Activated naive CD8-positive, alpha-beta T cell (primary cell): Measurements from ENCODE around the gene GNA15.
"Not testable (repeated sequence)": the region's sequence is repeated elsewhere in the genome, so short reads cannot be mapped to it uniquely, and the experiment has no call there.

ENCODE experiments used
- H3K27ac Mint-ChIP-seq: one replicate; pipeline ENCODE4 v1.8.0; 2021; ENCODE audit warnings: mixed read lengths
- H3K27me3 Mint-ChIP-seq: one replicate; pipeline ENCODE4 v1.8.0; 2021; ENCODE audit warnings: mixed read lengths
- H3K36me3 Mint-ChIP-seq: one replicate; pipeline ENCODE4 v1.8.0; 2021; ENCODE audit warnings: mixed read lengths
- H3K4me1 Mint-ChIP-seq: one replicate; pipeline ENCODE4 v1.8.0; 2021; ENCODE audit warnings: low read depth, mixed read lengths
- H3K4me3 Mint-ChIP-seq: one replicate; pipeline ENCODE4 v1.8.0; 2021; ENCODE audit warnings: mild to moderate bottlenecking, mixed read lengths
- H3K9me3 Mint-ChIP-seq: one replicate; pipeline ENCODE4 v1.8.0; 2021; ENCODE audit warnings: low read depth, mixed read lengths

Gene GNA15

GRCh38 chr19:3146677-3147100 is 10.9 kb downstream of the GNA15 start:
- Mint-ChIP-seq H3K4me1 (peaks cover 10% of the 10 kb centered on the region), H3K27ac (no peak overlapping the region), H3K4me3 (no peak overlapping the region), H3K36me3 (no peaks in the 10 kb centered on the region), H3K27me3 (no peaks in the 10 kb centered on the region), H3K9me3 (no peaks in the 10 kb centered on the region)

- Mint-ChIP-seq H3K27me3 (no peaks in the 10 kb centered on the region), H3K4me3 (no peak overlapping the region), H3K27ac (no peak overlapping the region), H3K4me1 (peaks cover 2% of the 10 kb centered on the region), H3K9me3 (no peaks in the 10 kb centered on the region), H3K36me3 (no peaks in the 10 kb centered on the region)
Observed at GRCh38 chr19:3148503-3148902, 12.7 kb downstream of the GNA15 start.

GRCh38 chr19:3149089-3149488 is 13.3 kb downstream of the GNA15 start:
- H3K4me1 Mint-ChIP-seq: peaks cover 2% of the 10 kb centered on the region
- H3K36me3 Mint-ChIP-seq: no peaks in the 10 kb centered on the region
- no peaks in the 10 kb centered on the region for H3K9me3 Mint-ChIP-seq
- H3K4me3 Mint-ChIP-seq: no peak overlapping the region
- H3K27me3 Mint-ChIP-seq: no peaks in the 10 kb centered on the region
- H3K27ac Mint-ChIP-seq: no peak overlapping the region

GRCh38 chr19:3149526-3150505 is 14.0 kb downstream of the GNA15 start:
- H3K4me1 Mint-ChIP-seq: peaks cover 2% of the 10 kb centered on the region
- no peaks in the 10 kb centered on the region for H3K9me3 Mint-ChIP-seq
- H3K27ac Mint-ChIP-seq: no peak overlapping the region
- no peaks in the 10 kb centered on the region for H3K27me3 Mint-ChIP-seq
- no peak overlapping the region for H3K4me3 Mint-ChIP-seq
- no peaks in the 10 kb centered on the region for H3K36me3 Mint-ChIP-seq

GRCh38 chr19:3150739-3151329 is 15.0 kb downstream of the GNA15 start:
- peaks cover 2% of the 10 kb centered on the region for H3K4me1 Mint-ChIP-seq
- no peaks in the 10 kb centered on the region for H3K27me3 Mint-ChIP-seq
- no peak overlapping the region for H3K4me3 Mint-ChIP-seq
- H3K9me3 Mint-ChIP-seq: no peaks in the 10 kb centered on the region
- H3K36me3 Mint-ChIP-seq: no peaks in the 10 kb centered on the region
- no peak overlapping the region for H3K27ac Mint-ChIP-seq

- Mint-ChIP-seq H3K27ac (no peak overlapping the region), H3K4me1 (no peaks in the 10 kb centered on the region), H3K36me3 (no peaks in the 10 kb centered on the region), H3K4me3 (no peak overlapping the region), H3K27me3 (no peaks in the 10 kb centered on the region), H3K9me3 (no peaks in the 10 kb centered on the region)
Observed at GRCh38 chr19:3151563-3152418, 16.0 kb downstream of the GNA15 start.

- Mint-ChIP-seq H3K4me3 (no peak overlapping the region), H3K9me3 (no peaks in the 10 kb centered on the region)
Observed at GRCh38 chr19:3152419-3152780, 16.6 kb downstream of the GNA15 start.

GRCh38 chr19:3153286-3154230 is 17.7 kb downstream of the GNA15 start:
- Mint-ChIP-seq H3K4me1 (peaks cover 2% of the 10 kb centered on the region), H3K36me3 (no peaks in the 10 kb centered on the region), H3K9me3 (no peaks in the 10 kb centered on the region), H3K4me3 (no peak overlapping the region), H3K27ac (no peak overlapping the region), H3K27me3 (no peaks in the 10 kb centered on the region)

More at GRCh38 chr19:3152419-3152780, 16.6 kb downstream of the GNA15 start:
- H3K27me3 Mint-ChIP-seq: no peaks in the 10 kb centered on the region
- no peaks in the 10 kb centered on the region for H3K4me1 Mint-ChIP-seq
- H3K36me3 Mint-ChIP-seq: no peaks in the 10 kb centered on the region
- no peak overlapping the region for H3K27ac Mint-ChIP-seq

- H3K27me3 Mint-ChIP-seq, H3K27ac Mint-ChIP-seq, H3K9me3 Mint-ChIP-seq, H3K4me1 Mint-ChIP-seq, H3K36me3 Mint-ChIP-seq, H3K4me3 Mint-ChIP-seq: not testable (repeated sequence)
Observed at GRCh38 chr19:3154447-3154846, 18.6 kb downstream of the GNA15 start.

- Mint-ChIP-seq H3K4me1 (peaks cover 2% of the 10 kb centered on the region), H3K27ac (no peak overlapping the region), H3K9me3 (peaks cover 1% of the 10 kb centered on the region), H3K36me3 (no peaks in the 10 kb centered on the region), H3K4me3 (peak overlapping the region; percentile 47), H3K27me3 (no peaks in the 10 kb centered on the region)
Observed at GRCh38 chr19:3154957-3155736, 19.3 kb downstream of the GNA15 start.

- Mint-ChIP-seq H3K4me3 (no peak overlapping the region), H3K9me3 (peaks cover 4% of the 10 kb centered on the region), H3K4me1 (peaks cover 8% of the 10 kb centered on the region), H3K36me3 (no peaks in the 10 kb centered on the region), H3K27me3 (no peaks in the 10 kb centered on the region), H3K27ac (no peak overlapping the region)
Observed at GRCh38 chr19:3157096-3157845, 21.4 kb downstream of the GNA15 start.

- H3K4me1 Mint-ChIP-seq: peaks cover 17% of the 10 kb centered on the region
- no peaks in the 10 kb centered on the region for H3K27me3 Mint-ChIP-seq
- no peak overlapping the region for H3K27ac Mint-ChIP-seq
- peaks cover 4% of the 10 kb centered on the region for H3K9me3 Mint-ChIP-seq
- no peak overlapping the region for H3K4me3 Mint-ChIP-seq
- no peaks in the 10 kb centered on the region for H3K36me3 Mint-ChIP-seq
Observed at GRCh38 chr19:3159565-3159964, 23.7 kb downstream of the GNA15 start.

GRCh38 chr19:3160219-3160618 is 24.4 kb downstream of the GNA15 start:
- H3K9me3 Mint-ChIP-seq: peaks cover 4% of the 10 kb centered on the region
- H3K36me3 Mint-ChIP-seq: no peaks in the 10 kb centered on the region
- H3K27me3 Mint-ChIP-seq: no peaks in the 10 kb centered on the region
- H3K4me3 Mint-ChIP-seq: no peak overlapping the region
- H3K27ac Mint-ChIP-seq: no peak overlapping the region
- H3K4me1 Mint-ChIP-seq: peaks cover 17% of the 10 kb centered on the region
